Vagina (tissue), 2 donors: ENCODE data around the gene PTPRM.

Experiments used
- POLR2AphosphoS5 ChIP-seq, 2 donors: sonication (generic); formaldehyde crosslinking; IDR thresholded peaks; one replicate each; pipeline ENCODE4 v1.9.0; 2017; ENCODE audit warnings: antibody characterized with exemption in 2 of 2, mild to moderate bottlenecking in 2 of 2, low read depth in 1 of 2; ENCODE audit not compliant: insufficient read depth in 1 of 2
- TF ChIP-seq, protein P1 (sequence below), 3 experiments: fragments of 450-650 bp in 2 of 3; fragments of 200-600 bp in 1 of 3; sonication (generic) in 1 of 3; IDR thresholded peaks; one replicate each; pipeline ENCODE4 v1.5.1; 2017 to 2019; ENCODE audit warnings: antibody characterized with exemption in 3 of 3, mild to moderate bottlenecking in 2 of 3, moderate library complexity in 2 of 3

DNA sequence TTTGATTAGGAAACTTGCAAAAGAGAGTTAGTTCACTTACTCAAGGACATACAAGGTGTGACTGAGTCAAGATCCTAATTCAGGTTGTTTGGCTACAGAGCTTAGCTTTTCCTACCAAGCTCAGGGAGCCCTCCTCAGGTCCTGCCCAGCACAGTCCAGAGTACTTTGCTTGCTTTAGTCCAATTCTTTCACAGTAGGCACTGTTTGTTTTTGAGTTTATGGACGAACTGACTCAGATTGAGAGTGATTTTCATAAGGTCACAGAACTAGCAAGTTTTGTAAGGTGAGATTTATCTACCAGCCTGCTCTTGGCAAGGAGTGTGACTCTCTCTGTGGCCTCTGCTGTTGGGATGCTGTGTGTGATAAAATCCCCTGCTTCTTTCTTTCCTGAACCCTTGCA is 310.5 kb downstream of the PTPRM start:
- TF ChIP-seq, protein P1, sequence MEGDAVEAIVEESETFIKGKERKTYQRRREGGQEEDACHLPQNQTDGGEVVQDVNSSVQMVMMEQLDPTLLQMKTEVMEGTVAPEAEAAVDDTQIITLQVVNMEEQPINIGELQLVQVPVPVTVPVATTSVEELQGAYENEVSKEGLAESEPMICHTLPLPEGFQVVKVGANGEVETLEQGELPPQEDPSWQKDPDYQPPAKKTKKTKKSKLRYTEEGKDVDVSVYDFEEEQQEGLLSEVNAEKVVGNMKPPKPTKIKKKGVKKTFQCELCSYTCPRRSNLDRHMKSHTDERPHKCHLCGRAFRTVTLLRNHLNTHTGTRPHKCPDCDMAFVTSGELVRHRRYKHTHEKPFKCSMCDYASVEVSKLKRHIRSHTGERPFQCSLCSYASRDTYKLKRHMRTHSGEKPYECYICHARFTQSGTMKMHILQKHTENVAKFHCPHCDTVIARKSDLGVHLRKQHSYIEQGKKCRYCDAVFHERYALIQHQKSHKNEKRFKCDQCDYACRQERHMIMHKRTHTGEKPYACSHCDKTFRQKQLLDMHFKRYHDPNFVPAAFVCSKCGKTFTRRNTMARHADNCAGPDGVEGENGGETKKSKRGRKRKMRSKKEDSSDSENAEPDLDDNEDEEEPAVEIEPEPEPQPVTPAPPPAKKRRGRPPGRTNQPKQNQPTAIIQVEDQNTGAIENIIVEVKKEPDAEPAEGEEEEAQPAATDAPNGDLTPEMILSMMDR (IDR thresholded peaks at IDR 0.05), result no peak
- TF ChIP-seq POLR2AphosphoS5 (IDR thresholded peaks at IDR 0.05; ENCODE audit: insufficient read depth in 1 of 2, low read depth in 1 of 2), result no peak
